ENCODE results near the gene SIM1.

Gene SIM1

DNA sequence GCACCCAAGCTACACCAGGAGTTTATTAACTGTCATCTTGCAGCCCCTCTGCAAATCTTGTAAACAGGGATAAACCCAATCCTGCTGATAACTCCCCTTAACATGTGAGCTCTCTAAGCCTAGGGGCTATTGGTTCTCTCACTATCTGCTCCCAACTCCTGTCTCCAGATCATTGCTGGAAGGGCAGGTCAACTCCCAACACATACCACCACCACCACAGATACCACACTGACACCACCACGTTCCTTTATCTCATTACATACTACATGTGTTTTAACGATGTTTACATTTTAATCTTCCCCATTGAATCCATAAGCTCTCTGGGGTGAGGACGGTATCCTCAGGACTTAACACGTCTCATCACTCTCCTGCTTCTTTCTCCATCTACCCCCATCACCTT is 51.8 kb downstream of the SIM1 start:
- TF ChIP-seq, protein P1, sequence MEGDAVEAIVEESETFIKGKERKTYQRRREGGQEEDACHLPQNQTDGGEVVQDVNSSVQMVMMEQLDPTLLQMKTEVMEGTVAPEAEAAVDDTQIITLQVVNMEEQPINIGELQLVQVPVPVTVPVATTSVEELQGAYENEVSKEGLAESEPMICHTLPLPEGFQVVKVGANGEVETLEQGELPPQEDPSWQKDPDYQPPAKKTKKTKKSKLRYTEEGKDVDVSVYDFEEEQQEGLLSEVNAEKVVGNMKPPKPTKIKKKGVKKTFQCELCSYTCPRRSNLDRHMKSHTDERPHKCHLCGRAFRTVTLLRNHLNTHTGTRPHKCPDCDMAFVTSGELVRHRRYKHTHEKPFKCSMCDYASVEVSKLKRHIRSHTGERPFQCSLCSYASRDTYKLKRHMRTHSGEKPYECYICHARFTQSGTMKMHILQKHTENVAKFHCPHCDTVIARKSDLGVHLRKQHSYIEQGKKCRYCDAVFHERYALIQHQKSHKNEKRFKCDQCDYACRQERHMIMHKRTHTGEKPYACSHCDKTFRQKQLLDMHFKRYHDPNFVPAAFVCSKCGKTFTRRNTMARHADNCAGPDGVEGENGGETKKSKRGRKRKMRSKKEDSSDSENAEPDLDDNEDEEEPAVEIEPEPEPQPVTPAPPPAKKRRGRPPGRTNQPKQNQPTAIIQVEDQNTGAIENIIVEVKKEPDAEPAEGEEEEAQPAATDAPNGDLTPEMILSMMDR (IDR thresholded peaks at IDR 0.05; ENCODE audit: extremely low read depth, insufficient read depth, missing control alignments): no peak
- in situ Hi-C loops (cut with MboI; ENCODE audit: low pct_unique_long_range_greater_than_20kb, low sequenced_read_pairs, unreplicated experiment): no loop called here
- no peak for DNase-seq (ENCODE audit: low spot score)

DNA sequence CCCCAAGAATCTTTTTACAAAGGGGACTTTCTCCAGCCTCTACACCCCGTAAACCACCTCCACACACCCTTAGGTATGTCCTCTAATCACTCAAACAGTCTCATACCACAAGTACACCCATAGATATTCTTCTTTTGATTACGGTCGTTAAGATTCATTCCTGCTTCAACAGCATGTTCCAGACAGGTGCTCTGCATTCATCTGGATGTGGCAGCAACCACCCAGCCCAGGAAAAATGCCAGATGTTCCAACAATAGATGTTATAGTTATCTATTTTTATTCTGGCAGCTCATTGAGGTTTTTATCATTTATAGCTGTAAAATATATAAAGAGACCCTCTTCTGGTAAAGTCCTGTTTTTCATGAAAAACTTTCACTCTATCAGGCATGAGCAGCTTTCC is 60.7 kb downstream of the SIM1 start:
- no peak for DNase-seq (ENCODE audit: low spot score)
- TF ChIP-seq, protein P1 (IDR thresholded peaks at IDR 0.05; ENCODE audit: extremely low read depth, insufficient read depth, missing control alignments): no peak
- in situ Hi-C loops (cut with MboI; ENCODE audit: low pct_unique_long_range_greater_than_20kb, low sequenced_read_pairs, unreplicated experiment): no loop called here

DNA sequence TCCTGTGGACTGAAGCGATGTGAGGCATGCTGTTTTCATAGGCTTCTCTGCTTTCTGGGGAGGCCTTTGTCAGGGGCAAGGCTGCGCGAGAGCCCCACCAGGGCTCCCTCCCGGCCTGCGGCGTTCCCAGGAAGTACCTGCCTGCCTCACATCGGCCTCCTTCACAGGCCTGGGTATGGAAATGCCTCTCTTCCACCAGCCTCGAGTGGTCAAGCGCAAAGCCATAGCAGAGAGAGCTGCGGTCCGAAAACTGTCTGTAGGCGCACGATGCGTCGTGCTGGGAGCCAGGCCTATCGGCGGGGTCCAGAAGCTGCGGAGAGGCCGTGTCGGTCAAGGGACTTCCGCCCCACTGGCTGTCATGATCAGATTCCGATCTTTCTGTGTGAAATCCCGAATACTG is 71.2 kb downstream of the SIM1 start:
- no peak for DNase-seq (ENCODE audit: low spot score)
- TF ChIP-seq, protein P1 (IDR thresholded peaks at IDR 0.05; ENCODE audit: extremely low read depth, insufficient read depth, missing control alignments): no peak
- in situ Hi-C loops (cut with MboI; ENCODE audit: low pct_unique_long_range_greater_than_20kb, low sequenced_read_pairs, unreplicated experiment): no loop called here

DNA sequence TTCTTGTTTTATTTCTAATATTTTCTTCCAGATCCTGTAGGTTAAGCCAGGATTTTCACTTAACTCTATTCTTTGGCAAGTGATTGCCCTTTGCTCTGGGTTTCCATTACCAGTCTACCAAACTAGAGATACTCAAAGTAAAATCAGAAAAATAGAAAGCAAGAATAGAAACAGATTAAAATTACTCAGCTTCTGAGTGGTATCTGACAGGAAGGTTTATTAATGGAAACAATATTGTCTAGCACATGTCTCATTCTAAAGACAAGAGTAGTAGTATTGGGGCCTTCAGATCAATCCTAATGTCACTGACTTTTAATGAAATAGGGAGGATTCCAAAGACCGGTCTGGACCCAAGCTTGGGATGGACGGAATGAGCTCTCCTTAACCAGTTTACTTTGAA is 72.3 kb downstream of the SIM1 start:
- DNase-seq (ENCODE audit: low spot score): no peak
- TF ChIP-seq, protein P1 (IDR thresholded peaks at IDR 0.05; ENCODE audit: extremely low read depth, insufficient read depth, missing control alignments): no peak
- in situ Hi-C loops (cut with MboI; ENCODE audit: low pct_unique_long_range_greater_than_20kb, low sequenced_read_pairs, unreplicated experiment): no loop called here

DNA sequence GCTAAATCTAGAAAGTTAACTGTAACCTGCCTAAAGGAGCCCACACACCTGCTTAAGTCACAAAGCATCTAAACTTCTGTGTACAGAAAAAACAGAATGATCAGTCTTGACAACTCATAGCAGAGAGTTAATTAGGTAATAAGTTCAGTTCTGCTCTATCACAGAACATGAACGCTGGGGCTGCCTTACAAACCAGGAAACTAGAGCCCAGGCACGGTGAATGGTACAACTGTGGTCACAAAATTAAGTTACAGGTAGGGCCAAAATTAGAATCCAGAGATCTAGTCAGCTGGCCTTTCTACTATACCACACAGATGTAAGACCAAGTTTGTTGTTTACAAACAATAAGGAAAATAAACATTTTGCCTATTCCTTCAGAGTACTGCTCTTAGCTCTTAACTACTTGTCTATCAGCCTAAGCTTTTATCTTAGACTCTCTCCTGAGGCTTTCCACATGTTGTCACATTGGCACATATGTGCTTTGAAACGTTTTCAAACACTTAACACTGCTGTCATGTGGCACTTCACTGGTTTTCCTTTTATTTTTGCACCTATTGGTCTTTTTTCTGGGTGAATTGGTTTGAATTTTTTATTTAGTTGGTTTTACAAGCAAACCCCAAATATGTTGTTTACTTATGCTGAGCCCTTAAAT is 75.7 kb downstream of the SIM1 start:
- in situ Hi-C loops (cut with MboI; ENCODE audit: low pct_unique_long_range_greater_than_20kb, low sequenced_read_pairs, unreplicated experiment): no loop called here
- no peak for DNase-seq (ENCODE audit: low spot score)
- TF ChIP-seq, protein P1 (IDR thresholded peaks at IDR 0.05; ENCODE audit: extremely low read depth, insufficient read depth, missing control alignments): no peak

DNA sequence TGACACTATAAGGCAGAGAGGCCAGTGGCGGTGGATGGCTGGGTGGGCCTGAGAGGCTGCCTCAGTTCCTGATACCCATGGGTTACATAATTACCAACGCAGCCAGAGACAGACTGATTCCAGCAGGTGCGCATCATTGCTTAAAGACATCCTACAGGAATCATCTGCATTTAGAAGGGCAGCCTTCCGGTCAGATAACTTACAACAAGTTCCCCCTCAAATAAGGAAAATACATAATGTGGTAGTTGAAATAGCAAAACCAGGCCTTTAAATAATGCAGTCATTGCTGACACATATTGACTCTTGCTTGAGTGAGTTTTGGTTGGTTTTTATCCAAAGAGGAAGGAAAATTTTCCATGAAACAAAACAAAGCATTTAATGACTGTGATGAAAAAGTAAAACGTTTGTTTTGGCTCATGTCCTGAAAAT is 81.9 kb downstream of the SIM1 start:
- in situ Hi-C loops (cut with MboI; ENCODE audit: low pct_unique_long_range_greater_than_20kb, low sequenced_read_pairs, unreplicated experiment): no loop called here
- DNase-seq (ENCODE audit: low spot score): no peak

More for the DNA sequence above, 81.9 kb downstream of the SIM1 start:
- TF ChIP-seq, protein P1 (IDR thresholded peaks at IDR 0.05; ENCODE audit: extremely low read depth, insufficient read depth, missing control alignments): no peak

Measured in GM13977 (cell line).